Astrocyte of the hippocampus (primary cell): ENCODE measurements around the gene SCGB1A1.
A peak's percentile ranks its signal among the peaks of the same experiment; 100 is the strongest.

ENCODE experiments used
- DNase-seq: peaks from one replicate; pipeline ENCODE4 v3.0.0; 2011; ENCODE audit warnings: low read depth, low spot score

Gene SCGB1A1

DNA sequence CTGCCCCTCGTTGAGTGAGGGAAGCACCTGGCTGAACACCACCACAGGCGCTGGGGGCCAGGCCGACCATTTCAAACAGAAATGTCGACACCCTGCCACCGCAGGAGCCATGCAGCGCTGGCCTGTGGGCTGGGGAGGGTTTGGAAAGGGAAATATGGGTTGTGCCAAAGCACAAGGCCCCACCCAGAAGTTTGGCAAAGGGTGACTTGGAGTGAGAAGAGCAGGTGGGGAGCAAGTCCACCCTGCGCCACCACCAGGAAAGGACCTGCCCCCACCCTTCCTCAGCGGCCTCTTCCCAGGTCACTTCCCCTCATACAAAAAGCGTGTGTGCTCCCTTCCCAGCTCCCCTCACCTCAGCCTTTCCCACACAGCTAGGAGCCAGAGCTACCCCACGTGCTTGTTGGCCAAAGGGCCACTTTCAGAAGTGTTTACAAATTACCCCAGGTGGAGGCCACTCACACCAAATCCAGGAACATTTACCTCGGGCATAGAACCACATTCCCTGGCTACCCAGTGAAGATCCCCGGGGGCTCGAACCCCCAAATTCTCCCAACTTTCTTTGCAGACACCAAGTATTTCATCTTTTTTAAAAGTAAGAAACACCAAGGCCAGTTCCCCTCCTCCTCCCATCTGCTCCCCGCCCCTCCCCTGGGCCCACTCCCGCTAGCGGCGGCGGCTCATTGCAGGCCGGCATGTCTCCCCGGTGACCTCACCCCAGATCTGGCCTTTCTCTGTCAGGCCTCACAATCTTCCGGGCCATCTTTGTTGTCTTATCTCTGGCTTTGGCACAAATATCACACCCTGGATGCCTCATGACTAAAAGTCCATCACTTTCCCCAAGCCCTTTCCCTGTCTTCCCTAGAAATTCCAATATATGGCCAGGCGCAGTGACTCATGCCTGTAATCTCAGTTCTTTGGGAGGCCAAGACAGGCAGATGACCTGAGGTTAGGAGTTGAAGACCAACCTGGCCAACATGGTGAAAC lies 20.5 kb upstream of the SCGB1A1 start:
- peak; percentile 35 for DNase-seq

DNA sequence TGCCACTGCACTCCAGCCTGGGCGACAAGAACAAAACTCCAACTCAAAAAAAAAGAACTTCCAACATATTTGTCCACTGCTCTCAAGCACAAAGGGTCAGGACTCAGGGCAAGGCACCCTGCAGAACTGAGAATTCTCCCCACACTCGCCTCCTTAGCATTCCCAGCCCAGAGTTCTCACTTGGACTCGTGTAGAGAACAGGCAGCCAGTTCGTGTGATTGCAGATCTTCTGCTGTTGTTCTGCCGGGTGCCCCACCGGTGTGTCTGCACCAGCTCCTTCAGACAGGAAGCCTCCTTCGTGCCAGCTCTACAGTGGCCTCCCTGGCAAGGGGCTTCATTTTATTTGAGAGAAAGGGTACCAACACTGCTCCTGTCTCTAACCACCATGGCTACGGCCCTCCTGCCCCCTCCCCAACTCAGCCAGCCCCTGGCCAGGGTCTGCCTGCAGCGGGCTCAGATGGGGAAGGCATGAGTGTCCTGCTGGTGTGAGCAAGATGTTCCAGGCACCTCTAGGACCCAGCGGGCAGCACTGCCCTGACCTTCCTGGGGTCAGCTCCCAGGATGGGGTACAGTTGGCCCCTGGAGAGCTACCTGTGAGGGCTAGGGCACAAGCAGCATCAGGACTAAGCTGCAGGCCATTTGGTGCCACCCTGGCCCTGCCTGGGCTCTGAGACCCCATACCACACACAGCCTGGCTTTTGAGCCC lies 19.5 kb upstream of the SCGB1A1 start:
- peak; percentile 8 for DNase-seq

DNA sequence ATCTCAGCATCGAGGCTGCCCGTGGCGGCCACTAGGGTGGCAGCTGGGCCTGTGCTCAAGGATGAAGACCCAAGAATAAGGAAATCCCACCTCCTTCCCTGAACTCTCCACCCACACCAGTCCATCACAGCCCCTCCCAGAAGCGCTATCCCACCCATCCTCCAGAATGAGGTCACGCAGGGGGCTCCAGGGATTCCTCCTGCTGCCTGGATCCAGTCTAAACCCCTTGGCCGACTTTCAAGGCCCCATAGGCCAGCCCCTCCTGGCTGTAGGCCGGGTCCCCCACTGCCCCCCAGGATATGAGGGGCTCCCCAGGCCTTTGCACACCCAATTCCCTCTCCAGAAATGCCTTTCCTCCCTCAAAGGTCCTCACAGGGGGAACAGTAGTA lies 19.0 kb upstream of the SCGB1A1 start:
- no peak for DNase-seq

DNA sequence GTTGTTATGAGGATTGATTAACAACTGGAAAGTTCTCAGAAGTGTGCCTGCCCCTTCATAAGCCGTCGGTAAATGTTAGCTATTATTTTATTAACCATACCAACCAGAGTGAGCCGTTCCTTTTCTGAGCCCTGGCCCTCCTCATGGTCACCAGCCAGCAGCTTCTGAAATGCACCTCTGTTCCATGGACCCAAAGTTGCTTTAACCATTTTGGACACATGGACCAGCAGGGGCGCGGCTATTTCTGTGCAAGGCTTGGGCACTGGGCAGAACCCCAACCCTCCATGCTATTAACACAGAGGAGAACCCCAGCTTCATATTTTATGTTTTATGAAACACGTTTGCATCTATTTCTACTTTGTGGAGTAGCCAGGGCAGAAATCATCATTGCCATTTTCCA lies 18.6 kb upstream of the SCGB1A1 start:
- DNase-seq: peak; percentile 20

DNA sequence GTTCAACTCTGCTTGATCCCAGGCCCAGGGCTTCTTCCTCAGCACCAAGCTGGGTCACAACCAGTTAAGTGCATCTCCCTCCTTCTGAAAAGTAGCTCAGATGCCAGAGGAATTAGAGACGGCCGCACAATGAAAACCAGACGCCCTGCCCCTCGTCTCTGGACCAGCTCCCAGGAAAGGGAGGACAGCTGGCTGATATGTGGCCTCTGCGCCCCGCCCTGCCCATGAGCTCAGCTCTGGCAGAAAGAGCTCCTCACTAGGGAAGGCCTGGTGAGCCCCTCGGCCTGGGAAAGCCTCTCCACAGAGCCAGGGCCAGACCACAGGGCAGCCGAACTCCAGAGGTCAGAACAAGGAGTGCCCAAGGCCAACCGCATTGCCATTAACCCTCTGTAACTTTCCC lies 18.1 kb upstream of the SCGB1A1 start:
- peak; percentile 95 for DNase-seq

DNA sequence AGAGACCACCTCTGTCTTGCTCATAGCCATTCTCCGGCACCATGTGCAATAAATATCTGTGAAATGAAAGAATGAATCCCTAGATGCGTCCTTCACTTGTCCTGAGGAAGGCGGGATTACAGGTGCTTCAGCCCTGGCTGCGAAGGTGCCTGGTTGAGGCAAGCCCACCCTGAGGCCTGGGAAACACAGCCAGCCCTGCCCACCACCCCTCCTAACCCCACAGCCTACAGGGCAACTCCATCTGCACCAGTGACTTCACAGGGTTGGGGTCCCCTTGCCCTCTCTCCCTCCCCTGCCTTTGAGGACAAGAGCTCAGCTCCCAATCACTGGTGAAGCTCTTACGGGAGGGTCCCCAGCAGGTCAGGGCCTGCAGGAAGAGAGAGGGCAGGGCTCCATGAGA lies 17.5 kb upstream of the SCGB1A1 start:
- DNase-seq: peak; percentile 11

DNA sequence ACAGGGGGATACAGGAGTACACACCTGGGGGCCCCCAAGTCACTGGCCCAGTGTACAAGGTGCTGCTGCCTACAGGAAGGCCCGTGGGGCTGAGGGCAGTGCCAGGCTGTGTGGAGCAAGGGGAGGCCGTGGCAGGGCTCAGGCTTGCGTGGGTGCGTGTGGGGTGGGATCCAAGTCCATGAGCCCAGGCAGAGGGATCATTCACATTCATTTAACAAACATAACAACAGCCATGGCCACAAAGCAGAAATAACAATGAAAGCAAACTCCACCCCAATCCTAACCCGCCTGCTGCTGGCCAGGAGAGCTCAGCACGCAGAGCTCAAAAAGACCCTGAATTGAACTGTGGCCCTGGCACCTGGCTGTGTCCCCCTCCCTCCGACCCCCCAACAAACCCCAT lies 17.0 kb upstream of the SCGB1A1 start:
- peak; percentile 57 for DNase-seq

DNA sequence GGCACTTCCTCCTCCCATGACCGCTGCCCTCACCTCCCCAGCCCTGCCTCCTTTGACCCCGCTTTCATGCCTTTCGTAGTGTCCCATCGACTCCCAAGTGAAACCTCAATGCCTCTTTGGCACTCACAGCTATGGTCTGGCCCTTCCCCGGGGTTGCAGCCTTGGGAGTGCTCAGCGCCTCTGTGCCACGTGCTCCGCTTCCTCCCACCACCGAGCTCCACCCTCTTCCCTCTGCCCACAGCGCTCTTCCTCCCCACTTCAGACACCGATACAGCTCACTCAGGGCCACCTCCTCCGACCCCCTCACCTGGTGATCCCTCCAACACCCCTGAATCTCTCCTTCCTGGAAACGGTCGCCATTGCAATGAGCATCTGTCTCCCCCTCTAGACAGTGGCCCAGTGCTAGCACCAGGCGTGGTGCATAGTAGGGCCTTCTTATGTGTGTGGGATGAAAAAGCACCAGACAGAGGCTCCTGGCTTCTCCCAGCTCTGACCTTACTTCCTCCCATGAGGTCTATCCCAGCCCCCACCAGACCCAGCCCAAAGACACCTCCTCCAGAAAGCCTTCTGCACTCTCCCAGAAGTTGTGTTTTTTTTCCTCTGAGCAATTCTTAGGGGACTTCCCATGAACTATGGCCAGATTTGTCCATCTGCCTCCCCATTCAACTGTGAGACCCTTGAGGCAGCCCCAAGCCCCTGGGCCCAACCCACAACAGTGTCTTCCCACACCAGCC lies 16.4 kb upstream of the SCGB1A1 start:
- peak; percentile 48 for DNase-seq

DNA sequence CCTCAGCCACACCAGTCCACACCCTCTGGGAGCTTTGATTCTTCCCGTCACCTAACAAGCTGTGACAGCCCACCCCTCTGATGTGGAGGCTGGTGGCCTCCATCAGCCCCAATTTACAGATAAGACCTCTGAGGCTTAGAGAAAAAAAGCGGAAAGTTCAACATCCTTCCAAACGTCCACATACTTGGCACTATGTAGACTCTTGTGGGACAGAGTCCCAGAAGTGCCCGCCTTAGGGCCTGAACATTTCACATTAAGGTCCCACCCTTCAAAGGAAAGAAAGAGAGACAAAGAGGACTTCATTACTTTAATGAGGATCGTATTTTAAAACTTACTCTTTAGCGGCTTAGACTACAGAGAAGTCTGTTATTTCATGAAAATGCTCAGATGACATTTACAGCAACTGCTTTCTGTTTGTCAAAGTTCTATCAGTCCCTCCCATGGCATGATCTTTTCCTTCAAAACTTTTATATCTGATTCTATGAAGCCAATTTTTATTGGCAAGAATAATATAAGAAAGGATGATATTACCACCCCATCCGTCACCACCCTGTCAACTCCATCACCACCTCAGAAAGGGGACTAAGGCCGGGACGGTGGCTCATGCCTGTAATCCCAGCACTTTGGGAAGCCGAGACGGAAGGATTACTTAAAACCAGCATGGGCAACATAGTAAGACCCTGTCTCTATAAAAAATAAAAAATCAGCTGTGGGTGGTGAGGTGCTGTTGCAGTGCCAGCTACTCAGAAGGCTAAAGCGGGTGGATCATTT lies 15.7 kb upstream of the SCGB1A1 start:
- DNase-seq: no peak

DNA sequence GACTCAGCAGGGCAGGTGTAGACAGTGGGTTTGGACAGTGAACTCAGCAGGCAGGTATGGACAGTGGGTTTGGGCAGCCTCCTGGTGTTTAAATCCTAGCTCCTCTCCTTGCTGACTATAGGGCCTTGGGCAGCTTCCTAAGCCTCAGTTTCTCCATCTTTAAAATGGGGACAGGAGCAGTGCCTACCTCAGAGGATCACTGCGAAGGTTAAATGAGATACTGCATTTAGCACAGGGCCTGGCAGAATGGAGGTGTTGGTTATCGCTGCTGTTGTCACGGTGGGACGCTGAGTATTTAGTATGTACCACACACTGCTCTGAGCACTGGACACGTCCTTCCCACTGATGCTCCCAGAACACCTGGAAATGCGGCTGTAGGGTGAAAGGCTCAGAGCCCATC lies 14.4 kb upstream of the SCGB1A1 start:
- no peak for DNase-seq

DNA sequence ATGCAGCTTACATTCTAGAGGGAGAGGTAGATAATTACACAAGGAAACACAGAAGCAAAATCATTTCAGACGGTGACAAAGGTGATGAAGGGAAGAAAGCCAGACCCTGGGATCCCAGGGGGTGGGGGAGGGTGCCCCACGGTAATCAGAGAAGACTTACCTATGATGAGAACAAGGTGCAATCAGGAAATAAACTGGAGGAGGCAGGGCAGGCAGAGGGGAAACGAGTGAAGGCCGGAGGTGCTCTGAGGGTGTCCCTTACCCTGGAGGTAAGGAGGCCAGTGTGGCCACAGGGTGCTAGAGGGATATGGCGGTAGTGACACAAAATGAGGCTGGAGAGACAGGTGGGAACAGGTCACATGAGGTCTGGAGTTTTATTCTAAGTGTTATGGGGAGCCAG lies 13.9 kb upstream of the SCGB1A1 start:
- no peak for DNase-seq

DNA sequence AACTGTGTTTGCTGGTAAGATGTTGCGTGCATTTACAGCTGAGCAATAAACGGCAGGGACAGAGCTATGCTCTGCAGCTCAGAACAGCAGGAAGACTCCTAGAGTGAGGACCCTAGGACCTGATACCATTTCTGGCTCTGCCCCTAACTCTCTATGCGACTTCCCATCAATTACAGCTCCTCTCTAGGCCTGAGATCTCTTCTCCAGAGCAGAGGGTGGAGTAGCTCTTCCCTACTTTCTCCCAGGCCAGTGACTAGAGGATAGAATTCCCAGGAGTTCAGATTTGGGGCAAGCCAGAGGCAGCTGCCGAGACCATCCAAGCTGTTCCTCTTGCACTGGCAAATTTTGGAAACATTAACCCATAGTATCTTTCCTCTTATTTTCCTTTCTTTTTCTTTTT lies 12.8 kb upstream of the SCGB1A1 start:
- DNase-seq: no peak

DNA sequence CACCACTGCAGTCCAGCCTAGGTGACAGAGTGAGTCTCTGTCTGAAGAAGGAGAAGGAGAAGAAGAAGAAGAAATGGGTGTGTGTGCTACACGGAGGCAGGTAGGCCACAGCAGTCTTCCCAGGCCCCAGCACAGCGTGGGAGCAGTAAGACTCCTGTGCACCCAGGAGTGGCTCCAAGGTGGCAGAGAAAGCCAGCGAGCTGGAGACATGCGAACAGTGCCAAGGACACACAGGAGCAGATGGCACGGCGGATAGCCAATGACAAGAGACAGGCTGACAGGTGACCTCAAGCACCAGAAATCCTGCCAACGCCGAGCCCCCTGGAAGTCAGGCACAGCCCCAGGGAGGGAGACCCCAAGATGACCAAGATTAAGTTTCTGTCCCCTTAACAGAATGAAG lies 9.0 kb upstream of the SCGB1A1 start:
- DNase-seq: no peak

DNA sequence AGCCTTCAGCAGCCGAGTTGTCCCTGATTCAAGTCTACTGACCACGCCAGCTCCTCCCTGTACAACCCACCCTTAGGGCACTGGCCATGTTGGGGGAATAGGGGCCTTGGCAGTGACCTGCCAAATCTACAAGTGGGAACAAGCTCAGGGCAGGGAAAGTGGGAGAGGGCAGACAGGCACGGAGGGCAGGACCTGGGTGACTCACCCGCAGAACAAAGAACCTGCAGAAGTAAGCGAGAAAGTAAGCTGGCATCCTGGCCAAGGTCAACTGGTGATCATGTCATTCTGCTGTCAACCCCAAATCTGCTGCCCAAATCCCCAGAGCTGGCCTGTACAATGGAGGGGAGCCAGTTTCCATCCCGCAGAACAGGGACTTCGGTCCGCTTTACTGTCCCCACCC lies 7.9 kb upstream of the SCGB1A1 start:
- no peak for DNase-seq

DNA sequence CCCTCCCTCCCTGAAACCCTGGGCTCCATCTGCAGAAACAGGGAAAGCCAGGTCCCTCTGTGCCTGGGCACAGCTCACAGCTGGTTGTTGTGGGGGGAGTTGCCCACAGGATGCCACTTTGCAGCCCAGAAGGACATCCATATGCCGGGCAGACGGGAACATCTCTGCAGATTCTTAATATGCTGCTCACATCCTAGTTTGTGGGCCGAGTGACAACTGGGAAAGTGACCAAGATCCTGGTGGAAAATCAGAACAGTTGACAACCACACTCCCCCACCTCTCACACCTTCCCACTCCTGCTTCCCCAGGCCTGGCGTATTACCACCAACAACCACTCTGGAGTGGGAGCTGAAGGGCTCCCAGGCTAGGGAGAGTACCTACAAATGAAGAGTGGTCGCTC lies 7.3 kb upstream of the SCGB1A1 start:
- peak; percentile 48 for DNase-seq

DNA sequence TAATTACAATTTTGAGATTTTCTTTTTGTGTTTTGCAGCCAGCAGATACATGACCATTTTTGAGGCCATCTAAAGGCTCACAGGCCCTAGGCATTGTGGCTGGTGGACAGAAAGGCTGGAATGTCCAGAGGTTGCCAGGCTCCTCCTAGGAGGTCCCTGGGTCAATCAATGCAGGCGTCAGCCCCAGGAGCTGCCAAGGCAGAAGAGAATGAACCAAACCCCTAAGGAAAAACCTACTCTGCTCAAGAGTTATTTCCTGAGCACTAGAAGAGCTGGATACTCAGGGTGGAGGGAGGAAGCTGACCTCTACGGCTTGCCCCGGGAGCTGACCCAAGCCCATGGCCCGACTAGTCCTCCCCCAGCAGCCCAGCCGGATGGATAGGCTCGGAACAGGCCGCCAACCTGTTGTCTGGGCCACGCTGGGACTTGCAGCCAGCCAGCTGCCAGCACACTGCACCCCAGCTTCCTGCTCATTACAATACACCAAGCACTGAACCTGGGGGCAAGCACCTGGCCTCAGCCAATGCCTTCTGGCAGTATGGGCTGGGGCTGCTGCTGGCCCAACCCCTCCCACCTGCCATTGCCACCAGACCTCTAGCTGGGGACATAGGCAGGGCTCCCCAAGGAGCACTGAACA lies 5.7 kb upstream of the SCGB1A1 start:
- no peak for DNase-seq

DNA sequence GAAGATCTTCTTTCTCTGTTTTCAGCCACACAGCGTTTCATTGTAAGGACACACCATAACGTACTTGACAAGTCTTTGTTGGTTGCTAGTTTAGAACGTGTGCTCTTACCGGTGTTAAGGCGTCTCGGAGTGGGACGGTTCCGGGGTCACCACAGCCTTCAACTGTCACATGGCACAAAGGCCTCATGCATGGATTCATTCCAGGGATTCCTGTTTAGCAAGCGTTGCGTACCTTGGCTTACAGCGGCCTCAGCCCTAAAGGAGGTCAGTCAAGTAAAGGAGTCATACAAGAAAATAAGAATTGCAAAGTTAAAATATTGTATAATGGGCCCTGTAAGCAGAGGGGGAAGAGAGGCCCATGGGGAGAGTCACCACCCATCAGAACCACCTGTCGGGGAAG lies 2.2 kb upstream of the SCGB1A1 start:
- DNase-seq: no peak

DNA sequence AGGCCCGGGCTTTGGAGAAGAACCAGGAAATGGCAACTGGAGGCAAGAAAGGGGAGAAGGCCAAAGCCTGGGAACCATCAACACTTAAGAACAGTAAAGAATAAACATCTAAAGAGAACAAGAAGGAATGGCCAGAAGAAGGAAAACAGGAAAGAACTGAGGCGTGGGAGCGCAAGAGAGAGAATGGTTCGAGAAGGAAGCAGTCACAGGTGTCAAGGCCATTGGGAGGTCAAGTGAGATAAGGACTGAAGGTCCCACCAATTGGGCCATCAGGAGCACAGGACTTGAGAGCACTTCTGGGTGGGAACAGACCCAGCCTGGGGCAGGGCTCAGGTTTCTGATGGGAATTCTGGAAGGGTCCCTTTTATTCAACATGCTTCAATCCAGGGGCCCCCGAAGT lies 697 bp upstream of the SCGB1A1 start:
- DNase-seq: no peak

DNA sequence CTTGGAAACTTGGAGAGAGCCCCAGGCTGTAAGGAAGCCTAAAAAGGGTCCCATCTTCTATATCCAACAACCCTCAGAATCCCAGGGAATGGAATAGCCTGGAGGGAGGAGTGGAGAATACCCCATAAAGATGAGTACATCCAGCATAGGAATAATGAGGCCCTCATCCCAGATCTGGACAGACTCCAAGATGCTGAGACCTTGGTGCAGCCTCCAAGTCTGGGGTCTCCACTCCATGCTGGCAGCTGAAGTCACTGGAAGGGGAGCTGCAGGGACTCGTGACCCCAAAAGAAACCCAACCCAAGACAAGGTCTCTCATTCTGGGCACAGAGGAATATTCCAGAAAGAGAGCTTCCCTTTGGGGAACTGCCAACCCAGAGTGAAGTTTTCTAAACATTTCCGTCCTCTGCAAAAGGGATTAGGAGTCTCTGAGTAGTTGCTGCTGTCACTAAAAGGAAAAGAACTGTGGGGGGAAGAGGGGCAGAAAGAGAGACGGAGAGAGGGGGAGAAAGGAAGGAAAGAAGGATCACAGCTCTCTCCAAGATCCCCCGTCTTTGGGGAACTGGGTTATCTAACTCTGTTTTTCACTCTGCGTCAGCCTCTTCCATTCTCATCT lies 589 bp downstream of the SCGB1A1 start:
- no peak for DNase-seq

DNA sequence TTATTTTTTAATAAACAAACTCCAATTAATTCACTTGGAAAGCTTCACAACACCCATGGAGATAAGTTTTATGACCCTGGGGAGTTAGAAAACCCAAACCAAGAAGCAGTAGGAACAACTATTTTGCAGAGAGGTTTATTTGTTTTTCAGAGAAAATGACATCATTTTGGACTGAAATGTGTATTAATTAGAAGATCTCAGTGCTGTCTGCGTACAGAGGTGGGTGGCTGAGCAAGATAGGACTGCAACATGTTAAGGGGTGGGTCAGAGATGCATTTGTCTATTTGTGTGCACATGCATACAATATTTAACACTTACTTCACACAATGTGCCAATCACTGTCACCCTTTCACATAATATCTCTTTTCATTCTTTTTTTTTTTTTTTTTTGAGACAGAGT lies 1.1 kb downstream of the SCGB1A1 start:
- DNase-seq: no peak

DNA sequence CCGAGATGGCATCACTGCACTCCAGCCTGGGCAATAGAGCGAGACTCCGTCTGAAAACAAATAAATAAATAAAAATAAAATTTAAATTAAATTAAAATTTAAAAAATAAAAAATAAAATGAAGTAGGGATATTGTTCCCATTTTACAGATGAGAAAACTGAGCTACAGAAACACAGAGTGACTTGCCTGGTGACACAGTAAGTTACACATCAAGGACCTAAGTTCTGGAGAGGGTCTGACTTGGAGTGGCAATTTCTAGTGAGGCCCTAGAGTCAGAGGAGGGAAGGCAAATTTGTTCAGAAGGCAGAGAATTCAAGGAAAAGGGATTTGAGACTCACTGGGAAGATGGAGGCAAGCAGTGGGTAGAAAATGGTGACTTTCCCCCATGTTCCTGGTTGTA lies 2.0 kb downstream of the SCGB1A1 start:
- DNase-seq: no peak
